HepG2 (cell line): ENCODE measurements around the gene ZNRF3. TPM values are rescaled to one million over a fixed set of nuclear protein-coding genes. Genes with fewer than 3 reads are reported as not detected.
A peak's percentile ranks its signal among the peaks of the same experiment; 100 is the strongest.

Experiments
- ATF7 ChIP-seq, 2 experiments: fragments of 450-650 bp in 1 of 2; sonication (generic) in 1 of 2; formaldehyde crosslinking in 1 of 2; IDR thresholded peaks; 2 replicates each; pipeline versions ENCODE4 v1.4.0 to v1.6.1; 2016 to 2020; ENCODE audit warnings: antibody characterized with exemption in 1 of 2, mild to moderate bottlenecking in 1 of 2, missing genetic modification reagents in 1 of 2
- CSRNP2 ChIP-seq: sonication (generic); formaldehyde crosslinking; conservative IDR thresholded peaks from 2 replicates; pipeline ENCODE4 v1.8.0; 2022; ENCODE audit warnings: low read depth, missing genetic modification reagents
- FOSL2 ChIP-seq: sonication (generic); formaldehyde crosslinking; IDR thresholded peaks from 2 replicates; pipeline ENCODE4 v1.4.0; 2020; ENCODE audit warnings: missing genetic modification reagents
- GMEB1 ChIP-seq: sonication (generic); formaldehyde crosslinking; IDR thresholded peaks from 2 replicates; pipeline ENCODE4 v1.5.1; 2020; ENCODE audit warnings: missing genetic modification reagents, mild to moderate bottlenecking, borderline replicate concordance
- HMGXB4 ChIP-seq, 2 experiments: sonication (generic) in 1 of 2; formaldehyde crosslinking in 1 of 2; IDR thresholded peaks; 2 replicates each; pipeline versions ENCODE4 v1.4.0 to v1.6.1; 2018 to 2020; ENCODE audit warnings: missing genetic modification reagents in 2 of 2, borderline replicate concordance in 1 of 2, low read depth in 1 of 2, mild to moderate bottlenecking in 1 of 2, missing biosample characterization in 1 of 2
- HNRNPK ChIP-seq: fragments of 200-400 bp; formaldehyde crosslinking; IDR thresholded peaks from 2 replicates; pipeline ENCODE4 v1.6.1; 2018; ENCODE audit warnings: low read length, low read depth, moderate library complexity, mild to moderate bottlenecking; ENCODE audit not compliant: poor library complexity, severe bottlenecking
- KDM4B ChIP-seq: sonication (generic); formaldehyde crosslinking; IDR thresholded peaks from 2 replicates; pipeline ENCODE4 v1.4.0; 2020; ENCODE audit warnings: missing genetic modification reagents
- MXD1 ChIP-seq: sonication (generic); formaldehyde crosslinking; IDR thresholded peaks from 2 replicates; pipeline ENCODE4 v1.4.0; 2020; ENCODE audit warnings: mild to moderate bottlenecking, missing genetic modification reagents
- PHF8 ChIP-seq: sonication (generic); formaldehyde crosslinking; IDR thresholded peaks from 2 replicates; pipeline ENCODE4 v1.5.0; 2020; ENCODE audit warnings: missing genetic modification reagents
- REXO4 ChIP-seq: sonication (generic); formaldehyde crosslinking; IDR thresholded peaks from 2 replicates; pipeline ENCODE4 v1.8.0; 2022; ENCODE audit warnings: missing genetic modification reagents, mild to moderate bottlenecking, borderline replicate concordance
- SAFB2 ChIP-seq: sonication (generic); formaldehyde crosslinking; IDR thresholded peaks from 2 replicates; pipeline ENCODE4 v1.5.1; 2020; ENCODE audit warnings: missing genetic modification reagents, low read depth, mild to moderate bottlenecking, borderline replicate concordance
- STAT5B ChIP-seq: sonication (generic); formaldehyde crosslinking; IDR thresholded peaks from 2 replicates; pipeline ENCODE4 v1.4.0; 2020; ENCODE audit warnings: missing genetic modification reagents
- TBX3 ChIP-seq: fragments of 450-650 bp; IDR thresholded peaks from 2 replicates; pipeline ENCODE4 v1.6.1; 2017; ENCODE audit warnings: antibody characterized with exemption, mild to moderate bottlenecking, inconsistent platforms, borderline replicate concordance
- ZBTB33 ChIP-seq: sonication (generic); formaldehyde crosslinking; IDR thresholded peaks from 2 replicates; pipeline ENCODE4 v1.4.0; 2020; ENCODE audit warnings: missing genetic modification reagents
- ZBTB34 ChIP-seq: sonication (generic); formaldehyde crosslinking; IDR thresholded peaks from 2 replicates; pipeline ENCODE4 v1.8.0; 2022; ENCODE audit warnings: mild to moderate bottlenecking, missing genetic modification reagents
- ZMYM4 ChIP-seq: sonication (generic); formaldehyde crosslinking; IDR thresholded peaks from 2 replicates; pipeline ENCODE4 v1.8.1; 2023; ENCODE audit warnings: mild to moderate bottlenecking, missing genetic modification reagents
- ZNF121 ChIP-seq: sonication (generic); formaldehyde crosslinking; IDR thresholded peaks from 2 replicates; pipeline ENCODE4 v1.5.0; 2020; ENCODE audit warnings: mild to moderate bottlenecking, missing genetic modification reagents
- ZNF230 ChIP-seq: sonication (generic); formaldehyde crosslinking; IDR thresholded peaks from 2 replicates; pipeline ENCODE4 v1.4.0; 2020; ENCODE audit warnings: mild to moderate bottlenecking, missing genetic modification reagents
- ZNF251 ChIP-seq: sonication (generic); formaldehyde crosslinking; IDR thresholded peaks from 2 replicates; pipeline ENCODE4 v1.9.0; 2021; ENCODE audit warnings: mild to moderate bottlenecking, missing genetic modification reagents
- polyA plus RNA-seq, 8 experiments: library from polyadenylated mRNA; depleted of rRNA in 3 of 8; stranded (reverse) in 7 of 8; unstranded in 1 of 8; fragments of >200 nt; fragmentation: Illumina TruSeq in 4 of 8; extraction: Trizol in 4 of 8; gene quantifications; 2 replicates each; pipeline versions ENCODE4 v1.2.1 to v1.2.3, GENCODE V29; 2011 to 2016; ENCODE audit warnings: low read depth in 4 of 8, missing spikeins in 1 of 8, mixed read lengths in 1 of 8; ENCODE audit not compliant: insufficient read depth in 1 of 8
- total RNA-seq, 5 experiments: library from RNA; depleted of rRNA; stranded (reverse); fragments of >200 nt; fragmentation: Illumina TruSeq; extraction: Trizol; gene quantifications; 2 replicates each; pipeline ENCODE4 v1.2.3, GENCODE V29; 2016; ENCODE audit warnings: low read depth in 1 of 5

ZNRF3 gene
- total and polyA plus RNA-seq, 2 of the 13 experiments (the other 11 are each of a cell fraction or from before 2014, with no cell fraction given), result 20.3 to 36.7 TPM

- TF ChIP-seq ZBTB34 (CRISPR knock-in tag) (no peak), TBX3 (0 out of 2 replicates have a peak, but pooled peaks have one; percentile 13), ZNF121 (CRISPR knock-in tag) (no peak), ZNF251 (CRISPR knock-in tag) (no peak), ZNF230 (no peak), ZBTB33 (CRISPR knock-in tag) (no peak), GMEB1 (CRISPR knock-in tag) (no peak), HNRNPK (no peak), CSRNP2 (CRISPR knock-in tag) (no peak), STAT5B (no peak), SAFB2 (no peak), FOSL2 (CRISPR knock-in tag) (peak; percentile 46; the same call in 1 of the 2 replicates), REXO4 (CRISPR knock-in tag) (no peak), MXD1 (CRISPR knock-in tag) (peak; percentile 82; the same call in 1 of the 2 replicates), ATF7 (IDR thresholded peaks at IDR 0.05) (no peak), ATF7 (CRISPR knock-in tag; IDR thresholded peaks at IDR 0.05) (0 out of 2 replicates have a peak, but pooled peaks have one; percentile 36), PHF8 (CRISPR knock-in tag) (no peak; the same call in 1 of the 2 replicates), ZMYM4 (peak; percentile 20; the same call in 1 of the 2 replicates), HMGXB4 (CRISPR knock-in tag; IDR thresholded peaks at IDR 0.05; ENCODE audit: borderline replicate concordance in 1 of 2, low read depth in 1 of 2) (peak; percentile 16 to 66; a peak in 2 of 4 replicates), KDM4B (CRISPR knock-in tag) (no peak)
Observed at GRCh38 chr22:29004647-29005371, 121.4 kb downstream of the ZNRF3 start (continued).
